Right renal pelvis (tissue), 4 donors: ENCODE data around the gene ZNF777. TPM values are rescaled to one million over a fixed set of nuclear protein-coding genes. Genes with fewer than 3 reads are reported as not detected.
A peak's percentile ranks its signal among the peaks of the same experiment; 100 is the strongest.
"Not testable (repeated sequence)": the region's sequence is repeated elsewhere in the genome, so short reads cannot be mapped to it uniquely, and the experiment has no call there.

ENCODE experiments used
- DNase-seq, 4 donors: peaks; one replicate each; pipeline ENCODE4 v3.0.0-alpha.2; 2013; ENCODE audit warnings: low read depth in 4 of 4, low spot score in 3 of 4, missing footprints in 1 of 4
- polyA plus RNA-seq, 4 donors: library from polyadenylated mRNA; unstranded; fragments of 120-200 nt; gene quantifications; one replicate each; pipeline ENCODE4 v1.2.1, GENCODE V29; 2013; ENCODE audit not compliant: insufficient read length in 4 of 4

Gene ZNF777
- polyA plus RNA-seq, 4 donors, result 13.1 to 19.0 (median 14.9) TPM

- DNase-seq, result no peak
Measured at GRCh38 chr7:149455175-149455950, 5.5 kb downstream of the ZNF777 start.

GRCh38 chr7:149454750-149455149 lies 6.1 kb downstream of the ZNF777 start:
- no peak for DNase-seq

- no peak for DNase-seq
Measured at GRCh38 chr7:149454006-149454405, 6.9 kb downstream of the ZNF777 start.

GRCh38 chr7:149450821-149451220 lies 10.0 kb downstream of the ZNF777 start:
- no peak for DNase-seq

- no peak for DNase-seq
Measured at GRCh38 chr7:149449897-149450296, 11.0 kb downstream of the ZNF777 start.

GRCh38 chr7:149448961-149449360 lies 11.9 kb downstream of the ZNF777 start:
- no peak for DNase-seq

- DNase-seq, result not testable (repeated sequence)
Measured at GRCh38 chr7:149446026-149446425, 14.8 kb downstream of the ZNF777 start.

GRCh38 chr7:149444287-149444686 lies 16.6 kb downstream of the ZNF777 start:
- DNase-seq, result no peak

- no peak for DNase-seq
Measured at GRCh38 chr7:149443523-149443922, 17.3 kb downstream of the ZNF777 start.

- DNase-seq, result no peak
Measured at GRCh38 chr7:149442924-149443323, 17.9 kb downstream of the ZNF777 start.

- DNase-seq, result no peak
Measured at GRCh38 chr7:149440222-149440621, 20.6 kb downstream of the ZNF777 start.

GRCh38 chr7:149436358-149436757 lies 24.5 kb downstream of the ZNF777 start:
- no peak for DNase-seq

GRCh38 chr7:149433124-149433523 lies 27.7 kb downstream of the ZNF777 start:
- no peak for DNase-seq

GRCh38 chr7:149432121-149432691 lies 28.7 kb downstream of the ZNF777 start:
- no peak for DNase-seq

GRCh38 chr7:149431486-149432120 lies 29.3 kb downstream of the ZNF777 start:
- DNase-seq, result no peak

GRCh38 chr7:149430192-149430591 lies 30.7 kb downstream of the ZNF777 start:
- no peak for DNase-seq

- no peak for DNase-seq
Measured at GRCh38 chr7:149427893-149428292, 33.0 kb downstream of the ZNF777 start.

GRCh38 chr7:149427096-149427680 lies 33.7 kb downstream of the ZNF777 start:
- DNase-seq, result no peak

- no peak for DNase-seq
Measured at GRCh38 chr7:149423449-149424110, 37.3 kb downstream of the ZNF777 start.

- DNase-seq, result peak in 1 of 4 donors; percentile 8
Measured at GRCh38 chr7:149422914-149423301, 38.0 kb downstream of the ZNF777 start.
